GM12878 (cell line): ENCODE data around the gene YWHAQ. TPM values are rescaled to one million over a fixed set of nuclear protein-coding genes. Genes with fewer than 3 reads are reported as not detected.

Experiments used
- ATF7 ChIP-seq: fragments of 450-650 bp; IDR thresholded peaks from 2 replicates; pipeline ENCODE4 v1.6.1; 2016; ENCODE audit warnings: low read depth, mild to moderate bottlenecking
- CBFB ChIP-seq: IDR thresholded peaks from 2 replicates; pipeline ENCODE4 v1.6.1; 2016; ENCODE audit warnings: antibody characterized with exemption, low read depth
- CHD1 ChIP-seq: IDR thresholded peaks from 2 replicates; pipeline ENCODE4 v1.6.1; 2012; ENCODE audit warnings: low read depth, low read length, improper control_type of control experiment
- CUX1 ChIP-seq: IDR thresholded peaks from 2 replicates; pipeline ENCODE4 v1.6.1; 2012; ENCODE audit warnings: improper control_type of control experiment, low read depth, low read length; ENCODE audit not compliant: insufficient replicate concordance
- E2F8 ChIP-seq: fragments of 450-650 bp; IDR thresholded peaks from 2 replicates; pipeline ENCODE4 v1.6.1; 2018; ENCODE audit warnings: mild to moderate bottlenecking, low read depth, moderate library complexity; ENCODE audit not compliant: partially characterized antibody
- ESRRA ChIP-seq: IDR thresholded peaks from 2 replicates; pipeline ENCODE4 v1.6.1; 2012; ENCODE audit warnings: mild to moderate bottlenecking, low read length, improper control_type of control experiment
- KLF5 ChIP-seq: fragments of 450-650 bp; IDR thresholded peaks from 2 replicates; pipeline ENCODE4 v1.6.1; 2014; ENCODE audit warnings: mild to moderate bottlenecking; ENCODE audit not compliant: partially characterized antibody
- MEF2A ChIP-seq: IDR thresholded peaks from 2 replicates; pipeline ENCODE4 v1.6.1; 2011; ENCODE audit warnings: low read depth, mild to moderate bottlenecking, low read length, moderate library complexity; ENCODE audit not compliant: insufficient read depth
- MTA2 ChIP-seq: fragments of 450-650 bp; IDR thresholded peaks from 2 replicates; pipeline ENCODE4 v1.6.1; 2016; ENCODE audit warnings: low read depth, mild to moderate bottlenecking, moderate library complexity
- NBN ChIP-seq: fragments of 450-650 bp; IDR thresholded peaks from 2 replicates; pipeline ENCODE4 v1.6.1; 2016
- PML ChIP-seq: IDR thresholded peaks from 2 replicates; pipeline ENCODE4 v1.6.1; 2012; ENCODE audit warnings: low read length, inconsistent platforms
- POU2F2 ChIP-seq: IDR thresholded peaks from 3 replicates; pipeline ENCODE4 v1.6.1; 2011; ENCODE audit warnings: low read depth, mild to moderate bottlenecking, low read length, borderline replicate concordance
- STAT1 ChIP-seq: fragments of 450-650 bp; conservative IDR thresholded peaks from 2 replicates; pipeline ENCODE4 v1.6.1; 2014; ENCODE audit warnings: antibody characterized with exemption, mild to moderate bottlenecking
- SUPT20H ChIP-seq: IDR thresholded peaks from 2 replicates; pipeline ENCODE4 v1.6.1; 2011; ENCODE audit warnings: low read depth, mild to moderate bottlenecking, low read length, moderate library complexity, borderline replicate concordance; ENCODE audit not compliant: control insufficient read depth
- TBL1XR1 ChIP-seq: IDR thresholded peaks from 2 replicates; pipeline ENCODE4 v1.6.1; 2012; ENCODE audit warnings: low read depth, low read length, improper control_type of control experiment
- TCF7 ChIP-seq: IDR thresholded peaks from 2 replicates; pipeline ENCODE4 v1.6.1; 2014; ENCODE audit warnings: antibody characterized with exemption, borderline replicate concordance
- USF2 ChIP-seq: IDR thresholded peaks from 2 replicates; pipeline ENCODE4 v1.6.1; 2011; ENCODE audit warnings: low read depth, low read length, improper control_type of control experiment, borderline replicate concordance
- ZNF622 ChIP-seq: fragments of 450-650 bp; IDR thresholded peaks from 2 replicates; pipeline ENCODE4 v1.6.1; 2017; ENCODE audit warnings: mild to moderate bottlenecking, inconsistent platforms
- polyA plus RNA-seq, 11 experiments: library from polyadenylated mRNA; depleted of rRNA in 4 of 11; unstranded in 6 of 11; stranded (reverse) in 5 of 11; fragments of >200 nt; fragmentation: Nextera tagmentation in 4 of 11; fragmentation: Illumina TruSeq in 1 of 11; extraction: Ambion mirVana in 4 of 11; extraction: Trizol in 1 of 11; gene quantifications; 1 replicate in 1 of 11; 2 replicates in 10 of 11; pipeline versions ENCODE4 v1.2.1 to v1.2.3, GENCODE V29; 2011 to 2016; ENCODE audit warnings: inconsistent platforms in 2 of 11, missing spikeins in 2 of 11, low read depth in 1 of 11
- total RNA-seq, 4 experiments: library from RNA; depleted of rRNA in 3 of 4; stranded (reverse); fragments of >200 nt in 3 of 4; fragmentation: Illumina TruSeq in 1 of 4; extraction: Trizol in 1 of 4; gene quantifications; 2 replicates each; pipeline versions ENCODE4 v1.2.1 to v1.2.3, GENCODE V29; 2013 to 2021
- TF ChIP-seq, protein P1 (sequence below): fragments of 450-650 bp; conservative IDR thresholded peaks from 2 replicates; pipeline ENCODE4 v1.6.1; 2017; ENCODE audit warnings: mild to moderate bottlenecking, moderate library complexity

YWHAQ gene
- total and polyA plus RNA-seq, 10 of the 15 experiments (the other 5 are each of a cell fraction or from before 2014, with no cell fraction given), result 63.0 to 515 (median 219) TPM

GRCh38 chr2:9630736-9631552 is at the start of gene YWHAQ (continued):
- TF ChIP-seq MTA2, result no peak; the same call in 1 of the 2 replicates
- TF ChIP-seq CHD1, result no peak; the same call in 1 of the 2 replicates
- no peak for TF ChIP-seq E2F8
- peak; percentile 34; the same call in 1 of the 2 replicates for TF ChIP-seq MEF2A
- TF ChIP-seq CBFB, result no peak; the same call in 1 of the 2 replicates
- peak; percentile 86 for TF ChIP-seq ZNF622
- TF ChIP-seq SUPT20H, result no peak
- peak; percentile 38; the same call in 1 of the 2 replicates for TF ChIP-seq TBL1XR1
- peak; percentile 95 for TF ChIP-seq NBN
- no peak for TF ChIP-seq CUX1
- no peak; the same call in 1 of the 2 replicates for TF ChIP-seq USF2
- peak; percentile 93 for TF ChIP-seq KLF5
- peak; percentile 75; the same call in 1 of the 2 replicates for TF ChIP-seq STAT1
- peak; percentile 31; the same call in 1 of the 2 replicates for TF ChIP-seq ATF7
- TF ChIP-seq, protein P1, sequence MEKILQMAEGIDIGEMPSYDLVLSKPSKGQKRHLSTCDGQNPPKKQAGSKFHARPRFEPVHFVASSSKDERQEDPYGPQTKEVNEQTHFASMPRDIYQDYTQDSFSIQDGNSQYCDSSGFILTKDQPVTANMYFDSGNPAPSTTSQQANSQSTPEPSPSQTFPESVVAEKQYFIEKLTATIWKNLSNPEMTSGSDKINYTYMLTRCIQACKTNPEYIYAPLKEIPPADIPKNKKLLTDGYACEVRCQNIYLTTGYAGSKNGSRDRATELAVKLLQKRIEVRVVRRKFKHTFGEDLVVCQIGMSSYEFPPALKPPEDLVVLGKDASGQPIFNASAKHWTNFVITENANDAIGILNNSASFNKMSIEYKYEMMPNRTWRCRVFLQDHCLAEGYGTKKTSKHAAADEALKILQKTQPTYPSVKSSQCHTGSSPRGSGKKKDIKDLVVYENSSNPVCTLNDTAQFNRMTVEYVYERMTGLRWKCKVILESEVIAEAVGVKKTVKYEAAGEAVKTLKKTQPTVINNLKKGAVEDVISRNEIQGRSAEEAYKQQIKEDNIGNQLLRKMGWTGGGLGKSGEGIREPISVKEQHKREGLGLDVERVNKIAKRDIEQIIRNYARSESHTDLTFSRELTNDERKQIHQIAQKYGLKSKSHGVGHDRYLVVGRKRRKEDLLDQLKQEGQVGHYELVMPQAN, result peak; percentile 38
- no peak; the same call in 1 of the 2 replicates for TF ChIP-seq TCF7
- TF ChIP-seq ESRRA, result no peak
- TF ChIP-seq POU2F2, result peak; percentile 78; the same call in 2 of the 3 replicates
- peak; percentile 66; the same call in 1 of the 2 replicates for TF ChIP-seq PML
